HG03558 (cell line): Measurements from ENCODE around the gene THOC5.

Experiments used
- ATAC-seq: cut with Tn5 transposase; IDR thresholded peaks from one replicate; pipeline ENCODE4 v1.9.1; 2021; ENCODE audit warnings: moderate number of reproducible peaks; ENCODE audit not compliant: unreplicated experiment; ENCODE audit errors: extremely low read depth

Gene THOC5

GRCh38 chr22:29478326-29479276 is 75.0 kb downstream of the THOC5 start:
- no peak for ATAC-seq

- ATAC-seq = no peak
These were observed 75.7 kb downstream of the THOC5 start for GRCh38 chr22:29477723-29478318.

DNA sequence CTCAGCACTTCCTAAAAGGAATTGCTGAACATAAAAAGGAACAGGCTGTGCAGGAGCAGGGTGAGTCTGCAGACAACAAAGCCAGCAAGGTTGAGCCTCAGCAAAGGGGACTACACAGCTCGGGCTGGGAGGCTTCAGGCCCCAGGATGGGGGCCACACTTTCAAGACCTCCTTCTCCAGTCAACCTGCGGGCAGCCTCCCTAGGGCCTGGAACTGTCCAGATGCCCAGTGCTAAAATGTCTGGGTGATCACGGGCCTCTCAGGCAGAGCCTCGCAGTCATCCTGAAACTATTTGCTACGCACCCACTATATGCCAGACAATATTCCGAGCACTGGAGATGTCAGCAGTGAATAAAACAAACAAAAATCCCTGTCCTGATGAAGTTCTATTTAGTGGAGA is 77.4 kb downstream of the THOC5 start:
- ATAC-seq = no peak

DNA sequence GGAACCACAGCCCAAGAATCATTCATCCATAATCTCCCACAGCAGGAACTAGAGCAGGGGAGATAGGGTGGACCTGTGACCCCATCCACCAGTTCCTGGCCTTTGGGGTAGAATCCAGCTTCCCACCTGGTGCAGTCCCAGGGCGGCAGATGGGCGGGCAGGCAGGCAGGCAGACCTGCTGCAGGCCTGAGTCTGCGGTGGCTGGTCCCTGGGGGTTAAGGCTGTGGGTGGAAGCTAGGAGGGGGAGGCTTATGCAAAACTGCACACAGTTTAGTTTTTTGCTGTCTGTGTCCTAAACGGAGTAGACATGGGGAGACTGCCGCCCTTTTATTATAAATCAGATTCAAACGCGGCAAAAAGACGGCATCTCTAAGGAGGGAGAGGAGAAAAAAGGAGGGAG is 78.0 kb downstream of the THOC5 start:
- ATAC-seq = no peak

DNA sequence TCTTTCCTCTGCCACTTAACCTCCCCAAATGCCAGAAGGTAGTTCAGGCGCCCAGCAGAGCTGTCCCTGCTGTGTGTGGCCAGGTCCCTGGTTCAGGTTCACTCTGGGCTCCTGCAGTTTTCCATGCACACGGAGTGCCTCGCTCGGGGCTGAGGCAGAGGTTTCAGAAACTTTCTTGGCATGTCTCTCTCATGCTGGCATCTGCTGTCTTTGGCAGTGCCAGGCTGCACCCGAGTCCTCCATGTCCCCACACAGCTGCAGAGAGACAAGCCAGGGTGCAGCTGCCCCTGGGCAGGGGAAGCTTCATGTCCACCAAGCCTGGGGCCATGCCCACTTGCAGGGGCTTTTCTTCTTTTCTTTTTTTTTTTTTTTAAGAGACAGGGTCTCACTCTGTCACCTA is 80.6 kb downstream of the THOC5 start:
- no peak for ATAC-seq

- ATAC-seq = no peak
These were observed 83.2 kb downstream of the THOC5 start for GRCh38 chr22:29470159-29470855.

- no peak for ATAC-seq
These were observed 83.8 kb downstream of the THOC5 start for GRCh38 chr22:29469755-29470154.

DNA sequence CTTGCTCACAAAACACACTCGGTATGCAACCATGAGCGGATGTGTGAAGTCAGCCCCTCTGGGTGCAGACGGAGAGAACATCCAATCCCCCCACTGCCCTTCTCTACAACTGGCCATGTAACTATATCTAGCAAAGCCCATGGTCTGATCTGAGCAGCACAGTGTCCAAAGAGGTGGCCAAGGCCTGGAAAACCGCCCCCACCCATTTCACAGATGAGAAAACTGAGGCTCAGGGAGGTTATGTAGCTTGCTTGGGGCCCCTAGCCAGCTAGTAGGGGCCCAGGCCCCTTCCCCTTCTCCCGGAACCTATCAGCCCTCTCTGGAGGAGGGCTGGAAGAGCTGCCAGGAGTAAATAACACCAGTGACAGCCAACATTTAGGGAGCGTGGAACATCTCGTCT is 89.0 kb downstream of the THOC5 start:
- ATAC-seq = no peak

- no peak for ATAC-seq
These were observed 89.9 kb downstream of the THOC5 start for GRCh38 chr22:29463629-29464028.

- no peak for ATAC-seq
These were observed 92.3 kb downstream of the THOC5 start for GRCh38 chr22:29461263-29461662.

GRCh38 chr22:29459773-29460172 is 93.8 kb downstream of the THOC5 start:
- ATAC-seq = no peak

DNA sequence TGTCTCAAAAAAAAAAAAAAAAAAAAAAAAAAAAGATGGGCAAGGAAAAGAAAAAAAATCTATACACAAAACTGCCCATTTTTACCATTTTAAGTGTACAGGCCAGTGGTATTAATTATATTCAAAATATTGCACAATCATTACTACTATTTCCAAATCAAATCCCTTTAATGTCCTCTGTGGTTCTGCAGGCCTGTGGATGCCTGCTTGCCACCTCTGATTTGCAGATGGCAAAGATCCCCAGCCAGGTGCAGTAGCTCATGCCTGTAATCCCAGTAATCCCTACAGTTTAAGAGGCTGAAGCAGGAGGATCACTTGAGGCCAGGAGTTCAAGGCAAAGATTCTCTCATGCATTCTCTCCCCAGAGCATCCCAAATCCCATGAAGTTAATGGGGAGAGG is 95.0 kb downstream of the THOC5 start:
- ATAC-seq = no peak

DNA sequence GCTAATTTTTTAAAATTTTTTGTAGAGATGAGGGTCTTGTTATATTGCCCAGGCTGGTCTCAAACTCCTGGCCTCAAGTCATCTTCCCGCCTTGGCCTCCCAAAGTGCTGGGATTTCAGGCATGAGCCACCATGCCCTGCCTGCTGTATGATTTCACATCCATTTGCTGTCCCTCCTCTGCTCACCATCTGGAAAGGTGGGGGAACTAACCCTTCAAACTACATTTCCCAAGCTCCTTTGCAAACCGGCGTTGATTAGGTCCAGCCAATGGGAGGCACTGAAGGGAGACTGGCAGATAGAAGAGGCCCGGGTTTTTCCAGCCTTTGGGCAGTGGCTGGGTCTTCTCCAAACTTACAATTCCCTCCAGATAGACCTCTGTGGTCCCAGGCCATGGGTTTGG is 95.8 kb downstream of the THOC5 start:
- ATAC-seq = no peak

DNA sequence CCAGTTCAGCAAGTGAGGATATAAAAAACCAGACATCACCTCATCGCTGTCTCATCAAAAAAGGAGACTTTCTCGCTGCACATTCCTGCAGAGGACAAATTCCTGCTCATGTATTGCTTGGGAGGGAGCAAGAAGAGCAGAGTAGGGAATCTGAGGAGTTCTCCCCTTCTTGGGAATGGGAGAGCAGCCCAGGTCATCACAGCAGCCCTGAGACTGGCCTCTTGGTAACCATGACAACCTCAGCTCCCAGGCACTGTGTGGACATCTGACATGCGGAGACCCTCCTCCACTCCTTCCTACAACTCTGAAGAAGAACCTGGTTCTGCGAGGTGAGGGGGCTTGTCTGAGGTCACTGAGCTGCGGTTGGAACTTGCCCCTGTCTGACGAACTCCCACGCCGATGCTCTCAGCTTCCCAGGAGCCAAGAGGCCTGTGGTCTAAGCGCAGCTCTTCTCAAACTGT is 97.3 kb downstream of the THOC5 start:
- no peak for ATAC-seq
